Upper lobe of left lung (tissue), 4 donors: ENCODE results near the gene RNLS.

Source experiments
- CTCF ChIP-seq, 6 experiments: fragments of 450-650 bp in 4 of 6; fragments of 200-600 bp in 2 of 6; sonication (generic) in 2 of 6; IDR thresholded peaks; one replicate each; pipeline ENCODE4 v1.5.1; 2016 to 2019; ENCODE audit warnings: antibody characterized with exemption in 6 of 6
- EP300 ChIP-seq, 4 donors: sonication (generic); formaldehyde crosslinking; IDR thresholded peaks; one replicate each; pipeline ENCODE4 v1.5.1; 2017; ENCODE audit warnings: antibody characterized with exemption in 4 of 4, control low read depth in 2 of 4
- POLR2A ChIP-seq, 4 donors: fragments of 450-650 bp; IDR thresholded peaks; one replicate each; pipeline ENCODE4 v1.5.1; 2016 to 2017; ENCODE audit warnings: antibody characterized with exemption in 4 of 4, mild to moderate bottlenecking in 2 of 4
- POLR2AphosphoS5 ChIP-seq, 2 donors: sonication (generic); formaldehyde crosslinking; IDR thresholded peaks; one replicate each; pipeline ENCODE4 v1.5.1; 2017; ENCODE audit warnings: antibody characterized with exemption in 2 of 2

GRCh38 chr10:88346144-88346977, 236.8 kb downstream of the RNLS start:
- TF ChIP-seq CTCF (IDR thresholded peaks at IDR 0.05) (no peak), POLR2A (IDR thresholded peaks at IDR 0.05) (no peak), POLR2AphosphoS5 (IDR thresholded peaks at IDR 0.05) (no peak), EP300 (IDR thresholded peaks at IDR 0.05) (no peak)
